Naive thymus-derived CD8-positive, alpha-beta T cell (primary cell): ENCODE data around the gene APOBEC4. TPM values are rescaled to one million over a fixed set of nuclear protein-coding genes. Genes with fewer than 3 reads are reported as not detected.
A peak's percentile ranks its signal among the peaks of the same experiment; 100 is the strongest.

ENCODE experiments used
- ATAC-seq, 2 donors: fragments of 150-1000 bp; cut with Tn5 transposase in 1 of 2; sonication (Bioruptor Pico), chemical (Tn5 transposase) in 1 of 2; 1 replicate in 1 of 2; 2 replicates in 1 of 2; pipeline ENCODE4 v1.10.0; 2021; ENCODE audit warnings: mild to moderate bottlenecking in 2 of 2, moderate library complexity in 2 of 2
- POLR2A ChIA-PET: fragments of 350-600 bp; sonication (Branson Sonifier 250); formaldehyde crosslinking; loops from one replicate; lab custom pipeline; 2021; ENCODE audit warnings: antibody characterized with exemption; lab: Charles Lee
- DNase-seq, 10 donors: peaks; one replicate each; pipeline versions ENCODE4 v3.0.0 to v3.0.0-alpha.2; 2020 to 2022
- H3K27ac Mint-ChIP-seq, 10 donors: one replicate each; pipeline ENCODE4 v1.8.0; 2020 to 2022; ENCODE audit warnings: mild to moderate bottlenecking in 10 of 10, mixed read lengths in 10 of 10, moderate library complexity in 4 of 10, inconsistent platforms in 1 of 10
- H3K27me3 Mint-ChIP-seq, 5 donors: one replicate each; pipeline ENCODE4 v1.8.0; 2021 to 2022; ENCODE audit warnings: mixed read lengths in 5 of 5
- H3K36me3 Mint-ChIP-seq, 3 donors: one replicate each; pipeline ENCODE4 v1.8.0; 2020 to 2022; ENCODE audit warnings: mixed read lengths in 3 of 3, mild to moderate bottlenecking in 2 of 3, inconsistent platforms in 1 of 3
- H3K4me1 Mint-ChIP-seq, 4 donors: one replicate each; pipeline ENCODE4 v1.8.0; 2021 to 2022; ENCODE audit warnings: mixed read lengths in 4 of 4
- H3K4me3 Mint-ChIP-seq, 10 donors: one replicate each; pipeline ENCODE4 v1.8.0; 2020 to 2022; ENCODE audit warnings: mild to moderate bottlenecking in 10 of 10, mixed read lengths in 10 of 10, moderate library complexity in 6 of 10, inconsistent platforms in 1 of 10
- H3K9me3 Mint-ChIP-seq, 9 donors: one replicate each; pipeline ENCODE4 v1.8.0; 2020 to 2022; ENCODE audit warnings: mixed read lengths in 9 of 9, mild to moderate bottlenecking in 3 of 9, inconsistent platforms in 1 of 9, moderate library complexity in 1 of 9
- polyA plus RNA-seq, 3 donors: library from polyadenylated mRNA; unstranded; fragments of 300-500 nt; fragmentation: Illumina TruSeq; gene quantifications; one replicate each; pipeline ENCODE4 v1.2.3, GENCODE V29; 2021
- total RNA-seq, 8 experiments: library from RNA in 2 of 8; stranded (reverse) in 2 of 8; gene quantifications; one replicate each; pipeline ENCODE4 v1.2.3 and lab custom pipeline; 2021 to 2026

Gene APOBEC4
- total and polyA plus RNA-seq, 5 experiments from 2014 or later: not detected

GRCh38 chr1:183607322-183607980, 45.7 kb downstream of the APOBEC4 start:
- Mint-ChIP-seq H3K27me3 (peaks cover 0 to 21% (median 7%) of the 10 kb centered on the region in 5 donors), H3K36me3 (peaks cover 0 to 4% (median 0%) of the 10 kb centered on the region in 3 donors), H3K4me1 (peaks cover 0 to 24% (median 7%) of the 10 kb centered on the region in 4 donors), H3K4me3 (no peak overlapping the region), H3K27ac (peak overlapping the region in 3 of 10 donors; percentile 15 to 66 (median 51)), H3K9me3 (no peaks in the 10 kb centered on the region)
- no peak for DNase-seq
- POLR2A ChIA-PET: no interaction called here
- no peak for ATAC-seq

DNA sequence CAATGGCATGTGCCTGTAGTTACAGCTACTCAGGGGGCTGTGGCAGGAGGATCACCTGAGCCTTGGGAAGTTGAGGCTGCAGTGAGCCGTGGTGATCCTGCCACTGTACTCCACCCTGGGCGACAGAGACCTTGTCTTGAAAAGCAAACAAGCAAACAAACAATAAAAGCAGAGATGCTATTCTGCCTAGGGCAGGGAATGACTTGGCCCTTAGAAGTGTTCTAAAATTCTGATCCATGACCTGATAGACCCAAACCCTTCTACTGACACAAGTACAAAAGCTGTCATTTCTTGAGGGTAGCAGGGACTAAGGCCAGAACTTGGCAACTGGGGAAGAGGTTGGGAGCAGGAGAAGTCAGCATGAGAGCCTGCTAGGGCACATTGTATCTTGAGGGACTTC, 47.2 kb downstream of the APOBEC4 start:
- Mint-ChIP-seq H3K4me3 (no peak overlapping the region), H3K27me3 (peaks cover 0 to 21% (median 7%) of the 10 kb centered on the region in 5 donors), H3K36me3 (peaks cover 0 to 6% (median 0%) of the 10 kb centered on the region in 3 donors), H3K9me3 (no peaks in the 10 kb centered on the region), H3K27ac (no peak overlapping the region), H3K4me1 (peaks cover 0 to 24% (median 6%) of the 10 kb centered on the region in 4 donors)
- ATAC-seq (no peak), DNase-seq (no peak)
- POLR2A ChIA-PET: no interaction called here

- H3K4me3 Mint-ChIP-seq: peak overlapping the region in 1 of 10 donors; percentile 40
- ATAC-seq (no peak), DNase-seq (no peak)
- H3K9me3 Mint-ChIP-seq: no peaks in the 10 kb centered on the region
- POLR2A ChIA-PET: no interaction called here
- peaks cover 0 to 8% (median 0%) of the 10 kb centered on the region in 3 donors for H3K36me3 Mint-ChIP-seq
- H3K4me1 Mint-ChIP-seq: peaks cover 0 to 24% (median 6%) of the 10 kb centered on the region in 4 donors
- peaks cover 0 to 21% (median 7%) of the 10 kb centered on the region in 5 donors for H3K27me3 Mint-ChIP-seq
- H3K27ac Mint-ChIP-seq: peak overlapping the region in 1 of 10 donors; percentile 23
These were observed 48.3 kb downstream of the APOBEC4 start for GRCh38 chr1:183604815-183605214.

- H3K27me3 Mint-ChIP-seq: peaks cover 0 to 18% (median 7%) of the 10 kb centered on the region in 5 donors
- peak overlapping the region in 3 of 10 donors; percentile 19 to 85 (median 23) for H3K27ac Mint-ChIP-seq
- POLR2A ChIA-PET: no interaction called here
- DNase-seq (no peak), ATAC-seq (no peak)
- peaks cover 0 to 9% (median 0%) of the 10 kb centered on the region in 3 donors for H3K36me3 Mint-ChIP-seq
- peaks cover 0 to 24% (median 6%) of the 10 kb centered on the region in 4 donors for H3K4me1 Mint-ChIP-seq
- no peaks in the 10 kb centered on the region for H3K9me3 Mint-ChIP-seq
- peak overlapping the region in 1 of 10 donors; percentile 40 for H3K4me3 Mint-ChIP-seq
These were observed 48.9 kb downstream of the APOBEC4 start for GRCh38 chr1:183604038-183604808.

DNA sequence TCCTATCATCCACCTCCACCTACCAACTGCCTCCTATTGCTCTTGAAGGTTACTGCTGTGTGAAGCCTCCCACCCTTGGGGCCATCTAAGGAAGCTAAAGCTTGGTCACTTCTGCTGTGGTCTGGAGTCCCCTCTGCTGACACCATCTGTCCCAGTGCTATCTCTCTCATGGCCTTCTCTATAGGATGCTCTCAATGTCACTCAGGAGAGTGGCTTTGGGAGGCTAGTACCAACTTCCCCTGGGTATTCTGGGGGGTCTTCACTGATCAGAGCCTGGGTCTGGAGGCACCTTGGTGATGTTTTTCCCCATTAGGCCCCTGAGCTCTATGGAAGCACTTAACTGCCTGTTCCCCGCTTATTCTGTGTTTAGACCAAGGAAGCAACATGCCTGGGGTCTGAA, 50.6 kb downstream of the APOBEC4 start:
- H3K27ac Mint-ChIP-seq: no peak overlapping the region

DNA sequence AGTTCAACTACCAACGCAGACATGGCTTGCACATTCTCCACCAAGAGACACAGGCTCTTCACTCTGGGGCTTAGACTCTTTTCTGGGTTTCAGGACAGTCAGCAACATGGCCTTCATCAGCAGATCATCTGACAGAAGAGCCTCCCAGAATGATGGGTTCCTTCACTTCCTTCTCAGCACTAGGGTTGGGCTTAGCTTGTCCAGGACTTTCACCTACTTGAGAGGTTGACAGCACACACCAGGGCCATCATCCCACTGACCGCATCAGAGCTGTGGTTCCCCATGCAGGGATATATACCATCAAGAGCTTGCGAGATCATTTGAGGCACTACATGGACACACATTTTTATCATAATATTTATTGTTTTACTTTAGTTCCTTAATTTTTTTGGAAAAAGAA, 52.5 kb downstream of the APOBEC4 start:
- Mint-ChIP-seq H3K4me1 (peaks cover 0 to 18% (median 3%) of the 10 kb centered on the region in 4 donors), H3K9me3 (peaks cover 0 to 2% (median 0%) of the 10 kb centered on the region in 9 donors), H3K4me3 (no peak overlapping the region), H3K27me3 (peaks cover 0 to 18% (median 7%) of the 10 kb centered on the region in 5 donors), H3K27ac (no peak overlapping the region), H3K36me3 (peaks cover 0 to 5% (median 0%) of the 10 kb centered on the region in 3 donors)
- ATAC-seq (no peak), DNase-seq (no peak)
- POLR2A ChIA-PET: no interaction called here

More for the DNA sequence above, 50.6 kb downstream of the APOBEC4 start:
- no peak overlapping the region for H3K4me3 Mint-ChIP-seq
- POLR2A ChIA-PET: no interaction called here
- H3K36me3 Mint-ChIP-seq: peaks cover 0 to 7% (median 0%) of the 10 kb centered on the region in 3 donors
- H3K4me1 Mint-ChIP-seq: peaks cover 0 to 21% (median 4%) of the 10 kb centered on the region in 4 donors
- peaks cover 0 to 18% (median 7%) of the 10 kb centered on the region in 5 donors for H3K27me3 Mint-ChIP-seq
- peaks cover 0 to 2% (median 0%) of the 10 kb centered on the region in 9 donors for H3K9me3 Mint-ChIP-seq
- ATAC-seq: no peak
- DNase-seq: no peak

GRCh38 chr1:183600136-183600535, 53.0 kb downstream of the APOBEC4 start:
- Mint-ChIP-seq H3K9me3 (peaks cover 0 to 2% (median 0%) of the 10 kb centered on the region in 9 donors), H3K4me3 (no peak overlapping the region), H3K36me3 (peaks cover 0 to 5% (median 0%) of the 10 kb centered on the region in 3 donors), H3K27ac (no peak overlapping the region), H3K4me1 (peaks cover 0 to 18% (median 3%) of the 10 kb centered on the region in 4 donors), H3K27me3 (peaks cover 0 to 18% (median 7%) of the 10 kb centered on the region in 5 donors)
- ATAC-seq (no peak), DNase-seq (no peak)
- POLR2A ChIA-PET: no interaction called here

DNA sequence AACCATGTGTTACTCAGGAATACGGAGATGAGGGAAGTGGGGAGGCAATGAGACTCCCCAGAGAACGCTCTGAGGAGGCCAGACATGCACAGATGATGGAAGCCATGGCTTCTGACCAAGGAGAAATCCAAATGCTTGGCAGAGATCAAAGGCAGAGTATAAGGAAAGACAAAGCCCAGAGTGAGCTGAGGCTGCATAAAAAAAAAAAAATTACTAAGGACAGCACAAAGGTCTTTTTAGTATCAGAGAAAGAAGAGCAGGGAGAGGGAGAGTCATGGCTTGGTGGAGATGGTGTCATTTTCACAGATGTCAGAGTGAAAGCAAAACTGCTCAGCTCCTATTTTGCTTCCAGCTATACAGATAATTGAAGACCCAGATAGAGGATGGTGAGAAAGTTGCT, 54.7 kb downstream of the APOBEC4 start:
- POLR2A ChIA-PET: no interaction called here
- peaks cover 0 to 2% (median 0%) of the 10 kb centered on the region in 9 donors for H3K9me3 Mint-ChIP-seq
- ATAC-seq (no peak), DNase-seq (no peak)
- peaks cover 0 to 13% (median 0%) of the 10 kb centered on the region in 4 donors for H3K4me1 Mint-ChIP-seq
- H3K4me3 Mint-ChIP-seq: no peak overlapping the region
- peaks cover 0 to 6% (median 2%) of the 10 kb centered on the region in 5 donors for H3K27me3 Mint-ChIP-seq
- H3K36me3 Mint-ChIP-seq: peaks cover 0 to 5% (median 0%) of the 10 kb centered on the region in 3 donors
- peak overlapping the region in 1 of 10 donors; percentile 12 for H3K27ac Mint-ChIP-seq

GRCh38 chr1:183597656-183598347, 55.3 kb downstream of the APOBEC4 start:
- Mint-ChIP-seq H3K4me1 (peaks cover 0 to 19% (median 0%) of the 10 kb centered on the region in 4 donors), H3K4me3 (no peak overlapping the region), H3K9me3 (peaks cover 0 to 2% (median 0%) of the 10 kb centered on the region in 9 donors), H3K27me3 (peaks cover 0 to 10% (median 2%) of the 10 kb centered on the region in 5 donors), H3K27ac (peak overlapping the region in 1 of 10 donors; percentile 30), H3K36me3 (peaks cover 0 to 5% (median 0%) of the 10 kb centered on the region in 3 donors)
- ATAC-seq (no peak), DNase-seq (no peak)
- POLR2A ChIA-PET: no interaction called here

DNA sequence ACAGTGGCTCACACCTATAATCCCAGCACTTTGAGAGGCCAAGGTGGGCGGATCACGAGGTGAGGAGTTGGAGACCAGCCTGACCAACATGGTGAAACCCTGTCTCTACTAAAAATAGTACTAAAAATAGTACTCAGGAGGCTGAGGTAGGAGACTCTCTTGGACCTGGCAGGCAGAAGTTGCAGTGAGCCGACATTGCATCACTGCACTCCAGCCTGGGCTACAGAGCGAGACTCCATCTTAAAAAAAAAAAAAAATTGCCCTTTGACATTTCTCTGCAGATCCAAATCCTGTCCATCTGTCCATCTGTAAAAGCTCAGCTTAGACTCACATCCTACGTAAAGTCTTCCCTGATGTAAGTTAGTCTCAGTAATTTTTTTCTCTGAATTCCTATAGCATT, 56.6 kb downstream of the APOBEC4 start:
- Mint-ChIP-seq H3K4me3 (no peak overlapping the region), H3K27ac (no peak overlapping the region), H3K36me3 (peaks cover 0 to 5% (median 0%) of the 10 kb centered on the region in 3 donors), H3K9me3 (peaks cover 0 to 2% (median 0%) of the 10 kb centered on the region in 9 donors), H3K4me1 (peaks cover 0 to 29% (median 0%) of the 10 kb centered on the region in 4 donors), H3K27me3 (peaks cover 0 to 10% (median 0%) of the 10 kb centered on the region in 5 donors)
- ATAC-seq (no peak), DNase-seq (no peak)
- POLR2A ChIA-PET: no interaction called here
